Activated naive CD8-positive, alpha-beta T cell treated with anti-CD3 and anti-CD28 coated beads, Interleukin-2, amount 50 U/mL, for 24 hours (primary cell): Measurements from ENCODE around the gene CFAP99.
"Not testable (repeated sequence)": the region's sequence is repeated elsewhere in the genome, so short reads cannot be mapped to it uniquely, and the experiment has no call there.

Experiments used
- ATAC-seq: fragments of 150-1000 bp; cut with Tn5 transposase; one replicate; pipeline ENCODE4 v1.10.0; 2021
- DNase-seq: peaks from one replicate; pipeline ENCODE4 v3.0.0; 2021
- H3K27ac Mint-ChIP-seq: one replicate; pipeline ENCODE4 v1.8.0; 2021; ENCODE audit warnings: mild to moderate bottlenecking, mixed read lengths
- H3K27me3 Mint-ChIP-seq: one replicate; pipeline ENCODE4 v1.8.0; 2021; ENCODE audit warnings: mixed read lengths
- H3K36me3 Mint-ChIP-seq: one replicate; pipeline ENCODE4 v1.8.0; 2021; ENCODE audit warnings: low read depth, mixed read lengths
- H3K4me1 Mint-ChIP-seq: one replicate; pipeline ENCODE4 v1.8.0; 2021; ENCODE audit warnings: mixed read lengths
- H3K4me3 Mint-ChIP-seq: one replicate; pipeline ENCODE4 v1.8.0; 2021; ENCODE audit warnings: mild to moderate bottlenecking, moderate library complexity, mixed read lengths
- H3K9me3 Mint-ChIP-seq: one replicate; pipeline ENCODE4 v1.8.0; 2021; ENCODE audit warnings: mixed read lengths

CFAP99 gene

DNA sequence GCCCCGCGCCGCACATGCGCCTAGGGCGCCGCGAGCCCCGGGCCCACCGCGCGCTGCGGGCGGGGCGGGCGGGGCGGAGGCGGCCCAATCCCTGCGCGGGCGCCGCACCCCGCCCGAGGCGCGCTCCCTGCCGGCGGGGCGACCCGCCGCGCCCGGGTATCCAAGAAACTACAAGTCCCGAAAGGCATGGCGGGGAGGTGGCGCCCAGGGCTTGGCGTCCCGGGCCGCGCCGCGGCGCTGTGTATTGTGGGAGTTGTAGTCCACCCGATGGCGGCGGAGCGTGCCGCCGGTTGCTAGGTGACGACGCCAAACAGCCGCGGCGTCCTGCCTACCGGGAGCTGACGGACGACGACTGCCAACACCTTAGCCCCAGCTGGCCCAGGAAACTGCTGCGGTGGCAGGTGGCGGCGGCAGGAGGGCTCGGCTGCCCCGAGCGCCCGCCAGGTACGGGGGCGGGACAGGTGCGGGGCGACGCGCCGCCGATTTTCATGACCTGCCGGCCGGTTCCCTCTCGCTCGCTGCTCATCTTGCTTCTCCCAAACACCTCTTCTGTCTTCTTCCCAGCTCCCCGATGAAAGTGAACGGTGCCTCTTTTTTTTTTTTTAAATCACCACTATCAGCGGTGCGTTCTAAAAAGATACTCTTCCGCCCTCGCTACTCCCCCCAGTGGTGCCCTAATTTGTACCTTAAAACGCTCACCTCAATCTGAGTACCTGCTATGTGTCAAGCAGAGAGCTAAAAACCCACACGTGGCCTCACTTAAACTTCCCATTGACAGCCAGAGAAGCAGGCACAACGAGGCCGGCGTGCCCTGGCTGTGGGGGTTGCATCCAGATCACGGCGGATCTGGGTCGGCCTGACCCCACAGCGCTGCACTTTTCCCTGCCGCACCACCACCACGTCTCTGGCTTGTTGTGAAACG is at the start of gene CFAP99:
TSS of gene CFAP99 (plus strand) at position 306 of the 922 bp plus-strand sequence.
- Mint-ChIP-seq H3K27me3 (peaks cover 57% of the 10 kb centered on the region), H3K27ac (peak within 1 kb of the TSS; percentile 37), H3K9me3 (no peaks in the 10 kb centered on the region), H3K36me3 (no peaks in the 10 kb centered on the region), H3K4me3 (peak within 1 kb of the TSS; percentile 78), H3K4me1 (peaks cover 39% of the 10 kb centered on the region)
- ATAC-seq (peak; percentile 97), DNase-seq (peak; percentile 97)

DNA sequence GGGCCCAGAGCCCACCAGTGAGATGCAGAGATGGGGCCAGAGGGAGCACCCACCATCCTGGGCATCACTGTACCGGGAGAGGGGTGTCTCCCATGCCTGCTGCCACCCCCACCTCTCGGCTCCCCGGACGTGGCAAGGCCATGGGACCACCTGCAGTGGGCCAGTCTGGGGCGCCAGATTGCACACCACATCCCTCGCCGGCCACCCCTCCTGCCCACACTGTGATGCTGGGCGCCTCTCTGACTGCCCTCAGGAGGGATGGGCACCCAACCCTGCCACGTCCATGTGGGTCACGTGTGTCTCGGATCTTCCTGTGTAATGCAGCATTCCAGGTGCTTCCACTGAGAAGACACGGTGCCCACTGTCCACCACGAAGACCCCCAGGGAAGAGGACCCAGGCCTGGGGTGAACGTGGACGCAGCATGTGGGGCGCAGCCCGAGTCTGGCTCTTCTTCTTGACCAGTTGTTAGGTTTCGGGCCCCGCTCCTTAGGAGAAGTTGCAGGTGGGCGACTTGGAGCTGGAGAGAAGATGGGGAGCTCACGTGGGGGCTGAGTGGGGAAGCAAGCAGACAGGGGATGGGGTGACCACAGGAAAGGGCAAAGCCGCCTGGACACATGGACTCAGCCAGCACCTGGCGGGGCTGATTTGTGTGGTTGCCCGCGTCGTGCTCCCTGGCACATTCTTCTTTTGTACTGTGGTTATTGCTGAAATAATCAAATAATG is 48.0 kb upstream of the CFAP99 start:
- H3K4me1 Mint-ChIP-seq, result no peaks in the 10 kb centered on the region
- H3K36me3 Mint-ChIP-seq, result no peaks in the 10 kb centered on the region
- no peaks in the 10 kb centered on the region for H3K9me3 Mint-ChIP-seq
- H3K27me3 Mint-ChIP-seq, result no peaks in the 10 kb centered on the region
- H3K27ac Mint-ChIP-seq, result no peak overlapping the region
- DNase-seq, result no peak
- ATAC-seq, result peak; percentile 26
- no peak overlapping the region for H3K4me3 Mint-ChIP-seq

DNA sequence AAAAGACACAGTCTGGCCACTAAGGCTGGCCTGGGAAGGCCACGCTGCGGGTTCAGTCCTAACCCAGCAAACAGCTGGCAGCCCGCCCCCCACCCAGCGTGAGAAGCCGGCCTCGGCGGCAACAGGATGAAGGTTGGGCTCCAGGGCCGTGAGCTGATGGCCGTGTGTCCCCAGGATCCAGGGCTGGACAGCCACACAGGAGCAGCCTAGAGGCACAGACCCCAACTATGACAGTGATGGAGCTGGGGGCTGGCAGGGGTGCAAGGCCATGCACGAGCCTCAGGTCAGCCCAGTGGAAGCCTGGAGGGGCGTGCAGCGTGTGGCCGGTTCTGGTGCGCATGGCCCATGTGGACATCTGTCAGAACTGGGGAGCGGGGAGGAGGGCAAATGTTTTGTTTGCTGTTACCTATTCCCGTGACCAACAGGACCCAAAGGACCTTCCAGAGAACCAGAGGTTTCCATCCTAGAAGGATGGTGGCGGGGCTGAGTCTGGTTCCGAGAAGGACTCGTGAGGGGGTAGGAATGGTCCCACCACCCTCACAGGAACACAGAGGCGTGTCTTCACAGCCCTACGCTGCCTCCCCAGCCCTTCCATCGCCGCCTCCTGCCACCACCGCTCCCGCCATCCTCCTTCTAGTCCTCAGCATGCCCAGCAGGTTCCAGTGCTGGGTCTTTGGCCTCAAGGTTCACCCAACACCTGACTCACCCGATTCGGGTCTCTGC is 46.8 kb upstream of the CFAP99 start:
- Mint-ChIP-seq H3K27me3 (no peaks in the 10 kb centered on the region), H3K36me3 (no peaks in the 10 kb centered on the region), H3K4me1 (no peaks in the 10 kb centered on the region), H3K9me3 (no peaks in the 10 kb centered on the region), H3K4me3 (no peak overlapping the region), H3K27ac (no peak overlapping the region)
- ATAC-seq (no peak), DNase-seq (no peak)

DNA sequence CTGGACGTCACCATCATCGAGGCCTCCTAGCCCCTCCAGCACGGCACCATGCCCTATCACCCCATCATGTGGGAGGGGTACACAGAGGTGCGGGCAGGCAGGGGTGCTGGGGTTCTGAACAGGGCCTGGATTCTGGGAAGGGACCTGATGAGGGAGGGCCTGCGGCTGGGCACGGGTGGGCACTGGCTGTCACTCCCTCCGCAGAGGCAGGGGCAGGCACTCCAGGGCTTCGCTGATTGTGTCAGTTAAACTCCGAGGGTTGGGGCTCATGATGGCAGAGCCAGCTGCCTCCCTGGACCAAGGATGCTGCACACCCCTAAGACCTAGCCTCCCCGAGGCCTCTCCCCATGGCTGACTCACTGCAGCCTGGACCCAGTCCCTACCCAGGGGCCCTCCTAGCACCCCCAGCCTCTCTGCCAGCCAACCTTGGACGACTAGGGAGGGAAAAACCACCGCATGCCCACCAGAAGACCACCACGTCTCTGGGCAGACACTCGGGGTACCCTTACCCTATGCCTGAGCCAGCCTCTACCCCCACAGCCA is 46.2 kb upstream of the CFAP99 start:
- no peaks in the 10 kb centered on the region for H3K27me3 Mint-ChIP-seq
- H3K27ac Mint-ChIP-seq, result no peak overlapping the region
- DNase-seq, result no peak
- no peaks in the 10 kb centered on the region for H3K4me1 Mint-ChIP-seq
- no peaks in the 10 kb centered on the region for H3K9me3 Mint-ChIP-seq
- no peak for ATAC-seq
- no peak overlapping the region for H3K4me3 Mint-ChIP-seq
- no peaks in the 10 kb centered on the region for H3K36me3 Mint-ChIP-seq

DNA sequence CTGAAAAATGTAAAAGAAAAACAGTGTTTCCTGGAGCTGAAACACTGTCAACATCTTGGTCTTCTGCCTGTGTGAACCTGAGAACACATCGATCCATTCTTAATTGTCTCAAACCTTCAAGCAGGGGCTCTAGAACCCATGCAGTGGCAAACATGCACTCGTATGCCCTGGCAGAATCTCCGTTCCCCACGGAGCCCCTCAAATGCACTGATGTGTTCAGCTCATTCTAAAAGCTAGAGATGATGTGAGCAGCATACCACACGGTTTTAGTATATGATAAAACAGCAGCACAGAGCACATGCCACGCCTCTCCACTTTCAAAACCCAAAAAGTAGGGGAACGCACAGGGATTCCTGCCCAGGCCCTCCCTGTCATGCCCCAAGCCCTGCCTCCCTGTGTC is 45.2 kb upstream of the CFAP99 start:
- H3K27me3 Mint-ChIP-seq, result no peaks in the 10 kb centered on the region
- no peak overlapping the region for H3K27ac Mint-ChIP-seq
- no peaks in the 10 kb centered on the region for H3K36me3 Mint-ChIP-seq
- H3K4me3 Mint-ChIP-seq, result no peak overlapping the region
- H3K4me1 Mint-ChIP-seq, result no peaks in the 10 kb centered on the region
- DNase-seq (no peak), ATAC-seq (no peak)
- H3K9me3 Mint-ChIP-seq, result no peaks in the 10 kb centered on the region

DNA sequence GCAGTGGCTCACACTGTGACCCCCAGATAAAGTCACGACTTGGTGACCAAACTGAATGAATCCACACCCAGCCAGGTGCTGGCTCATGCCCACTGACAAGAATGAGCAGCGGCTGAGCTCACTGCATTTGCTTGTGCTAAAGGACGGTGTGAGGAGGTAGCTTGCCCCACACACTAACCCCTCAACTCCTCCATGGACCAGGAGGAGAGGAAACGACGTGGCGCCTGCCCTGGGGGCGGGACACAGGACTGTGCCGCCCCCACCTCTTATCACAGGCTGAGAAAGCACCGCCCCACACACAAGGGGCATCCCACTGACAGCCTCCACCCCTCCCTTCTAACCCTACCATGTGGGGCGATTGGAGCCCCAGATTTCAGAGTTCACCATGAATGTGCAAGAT is 43.3 kb upstream of the CFAP99 start:
- ATAC-seq (no peak), DNase-seq (no peak)
- H3K4me1 Mint-ChIP-seq, result no peaks in the 10 kb centered on the region
- no peak overlapping the region for H3K27ac Mint-ChIP-seq
- H3K4me3 Mint-ChIP-seq, result no peak overlapping the region
- no peaks in the 10 kb centered on the region for H3K27me3 Mint-ChIP-seq
- H3K36me3 Mint-ChIP-seq, result no peaks in the 10 kb centered on the region
- H3K9me3 Mint-ChIP-seq, result no peaks in the 10 kb centered on the region

DNA sequence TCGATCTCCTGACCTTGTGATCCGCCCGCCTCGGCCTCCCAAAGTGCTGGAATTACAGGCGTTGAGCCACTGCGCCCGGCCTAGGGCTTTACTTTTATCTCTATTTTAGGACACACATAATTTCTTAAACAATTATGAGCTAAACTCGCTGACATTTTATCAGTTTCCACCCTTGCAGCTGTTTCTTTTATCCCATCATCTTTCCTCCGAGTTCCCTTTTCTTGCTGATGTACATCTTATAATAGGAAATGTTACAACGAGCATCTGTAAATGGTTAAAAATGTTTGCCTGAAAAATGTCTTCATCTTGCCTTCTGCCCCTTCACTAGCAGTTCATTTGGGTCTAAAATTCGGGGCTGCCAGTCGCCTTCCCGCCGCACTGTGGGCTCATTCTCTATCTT is 41.5 kb upstream of the CFAP99 start:
- H3K36me3 Mint-ChIP-seq, result no peaks in the 10 kb centered on the region
- no peaks in the 10 kb centered on the region for H3K4me1 Mint-ChIP-seq
- ATAC-seq, result no peak
- H3K27ac Mint-ChIP-seq, result no peak overlapping the region
- no peaks in the 10 kb centered on the region for H3K27me3 Mint-ChIP-seq
- H3K4me3 Mint-ChIP-seq, result no peak overlapping the region
- no peaks in the 10 kb centered on the region for H3K9me3 Mint-ChIP-seq
- DNase-seq, result no peak

DNA sequence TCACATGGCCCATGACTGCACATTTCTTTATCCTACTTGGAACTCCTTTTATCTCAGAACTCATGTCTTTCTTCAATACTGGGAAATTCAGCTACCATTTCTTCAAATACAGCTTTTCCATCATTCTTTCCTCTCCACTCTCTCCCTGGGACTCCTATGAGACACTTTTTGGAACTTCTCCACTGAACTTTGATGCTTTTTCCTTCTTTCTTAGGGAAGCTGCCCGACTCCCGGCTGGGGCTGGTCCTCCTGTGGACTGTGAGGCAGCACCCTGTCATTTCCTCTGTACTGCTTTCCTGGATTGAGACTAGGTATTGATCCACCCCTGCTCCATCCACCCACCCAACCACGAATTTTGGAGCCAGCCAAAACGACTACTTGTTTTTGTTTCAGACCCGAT is 40.4 kb upstream of the CFAP99 start:
- Mint-ChIP-seq H3K27ac (no peak overlapping the region), H3K36me3 (no peaks in the 10 kb centered on the region)
- no peak for ATAC-seq

DNA sequence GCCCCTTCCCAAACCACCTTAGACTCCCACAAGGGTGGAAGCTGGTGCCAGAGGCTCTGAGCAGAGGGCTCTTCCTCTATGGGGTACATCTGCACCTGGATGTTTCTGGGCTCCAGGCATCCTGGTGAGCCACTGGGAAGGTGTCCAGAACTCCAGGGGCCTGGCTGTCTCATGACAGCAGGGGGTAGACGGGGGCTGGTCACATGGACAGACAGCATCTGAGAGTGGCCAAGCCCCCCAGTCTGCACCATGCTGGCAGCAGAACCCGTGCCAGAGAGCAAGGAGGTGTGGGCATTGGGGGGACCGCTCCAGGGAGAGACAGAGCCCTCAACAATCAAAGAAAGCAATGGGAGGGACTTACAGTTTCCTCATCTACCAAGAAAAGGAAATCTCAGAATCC is 39.9 kb upstream of the CFAP99 start:
- no peak for DNase-seq
- no peak for ATAC-seq
- Mint-ChIP-seq H3K4me3 (no peak overlapping the region), H3K27ac (no peak overlapping the region), H3K27me3 (no peaks in the 10 kb centered on the region), H3K36me3 (no peaks in the 10 kb centered on the region), H3K9me3 (no peaks in the 10 kb centered on the region), H3K4me1 (peaks cover 11% of the 10 kb centered on the region)

More for the DNA sequence above, 40.4 kb upstream of the CFAP99 start:
- no peaks in the 10 kb centered on the region for H3K27me3 Mint-ChIP-seq
- H3K4me1 Mint-ChIP-seq, result peaks cover 9% of the 10 kb centered on the region
- H3K9me3 Mint-ChIP-seq, result no peaks in the 10 kb centered on the region
- no peak overlapping the region for H3K4me3 Mint-ChIP-seq
- no peak for DNase-seq

DNA sequence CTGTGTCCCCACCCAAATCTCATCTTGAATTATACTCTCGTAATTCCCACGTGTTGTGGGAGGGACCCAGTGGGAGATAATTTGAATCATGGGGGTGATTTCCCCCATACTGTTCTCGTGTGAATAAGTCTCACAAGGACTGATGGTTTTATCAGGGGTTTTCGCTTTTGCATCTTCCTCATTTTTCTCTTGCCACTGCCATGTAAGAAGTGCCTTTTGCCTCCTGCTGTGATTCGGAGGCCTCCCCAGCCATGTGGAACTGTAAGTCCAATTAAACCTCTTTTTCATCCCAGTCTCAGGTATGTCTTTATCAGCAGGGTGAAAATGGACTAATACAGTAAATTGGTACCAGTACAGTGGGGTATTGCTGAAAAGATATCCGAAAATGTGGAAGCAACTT is 38.2 kb upstream of the CFAP99 start:
- not testable (repeated sequence) for DNase-seq, H3K27ac Mint-ChIP-seq, ATAC-seq, H3K9me3 Mint-ChIP-seq, H3K4me3 Mint-ChIP-seq, H3K36me3 Mint-ChIP-seq, H3K27me3 Mint-ChIP-seq
- peaks cover 11% of the 10 kb centered on the region for H3K4me1 Mint-ChIP-seq

DNA sequence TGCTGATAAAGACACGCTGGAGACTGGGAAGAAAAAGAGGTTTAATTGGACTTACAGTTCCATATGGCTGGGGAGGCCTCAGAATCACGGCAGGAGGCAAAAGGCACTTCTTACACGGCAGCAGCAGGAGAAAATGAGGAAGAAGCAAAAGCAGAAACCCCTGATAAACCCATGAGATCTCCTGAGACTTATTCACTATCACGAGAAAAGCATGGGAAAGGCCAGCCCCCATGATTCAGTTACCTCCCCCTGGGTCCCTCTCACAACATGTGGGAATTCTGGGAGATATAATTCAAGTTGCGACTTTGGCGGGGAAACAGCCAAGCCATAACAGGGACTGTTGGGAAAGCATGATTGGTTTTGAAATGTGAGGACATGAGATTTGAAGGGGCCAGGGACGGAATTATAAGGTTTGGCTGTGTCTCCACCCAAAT is 36.0 kb upstream of the CFAP99 start:
- H3K4me1 Mint-ChIP-seq, result peaks cover 11% of the 10 kb centered on the region
- not testable (repeated sequence) for H3K9me3 Mint-ChIP-seq, H3K27me3 Mint-ChIP-seq, H3K36me3 Mint-ChIP-seq, DNase-seq, H3K4me3 Mint-ChIP-seq, ATAC-seq, H3K27ac Mint-ChIP-seq

DNA sequence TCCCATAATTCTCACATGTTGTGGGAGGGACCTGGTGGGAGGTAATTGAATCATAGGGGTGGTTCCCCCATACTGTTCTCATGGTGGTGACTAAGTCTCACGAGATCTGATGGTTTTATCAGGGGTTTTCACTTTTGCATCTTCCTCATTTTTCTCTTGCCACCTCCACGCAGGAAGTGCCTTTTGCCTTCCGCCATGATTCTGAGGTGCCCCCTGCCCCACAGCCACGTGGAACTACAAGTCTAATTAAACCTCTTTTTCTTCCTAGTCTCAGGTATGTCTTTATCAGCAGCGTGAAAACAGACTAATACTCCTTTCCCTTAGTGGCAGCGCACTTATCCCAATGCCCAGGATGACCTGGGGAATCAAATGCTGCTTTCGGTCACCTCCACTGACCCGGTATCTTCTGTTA is 35.5 kb upstream of the CFAP99 start:
- H3K4me1 Mint-ChIP-seq, result peaks cover 11% of the 10 kb centered on the region
- not testable (repeated sequence) for DNase-seq, H3K9me3 Mint-ChIP-seq, H3K27me3 Mint-ChIP-seq, H3K36me3 Mint-ChIP-seq, H3K4me3 Mint-ChIP-seq, H3K27ac Mint-ChIP-seq, ATAC-seq

DNA sequence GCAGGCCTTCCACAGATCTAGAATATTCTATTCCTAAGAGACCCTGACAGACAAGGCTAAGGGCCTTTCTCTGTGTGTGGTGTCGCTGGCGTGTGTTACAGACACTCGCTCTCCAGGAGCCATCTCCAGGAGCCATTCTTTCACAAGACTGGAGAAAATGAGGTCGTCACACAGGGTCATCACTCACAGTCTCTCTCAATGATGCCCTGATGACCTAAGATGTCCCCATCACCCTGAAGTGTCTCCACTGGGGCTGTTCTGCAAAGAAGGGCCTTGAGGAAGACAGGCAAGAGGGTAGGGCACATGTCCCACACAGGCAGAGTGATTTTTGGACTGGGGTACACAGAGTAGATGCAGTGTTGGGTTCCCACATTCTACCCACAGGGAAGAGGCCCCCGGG is 35.0 kb upstream of the CFAP99 start:
- Mint-ChIP-seq H3K9me3 (no peaks in the 10 kb centered on the region), H3K27ac (no peak overlapping the region), H3K36me3 (no peaks in the 10 kb centered on the region), H3K27me3 (no peaks in the 10 kb centered on the region), H3K4me1 (peaks cover 11% of the 10 kb centered on the region), H3K4me3 (no peak overlapping the region)
- DNase-seq (no peak), ATAC-seq (no peak)

DNA sequence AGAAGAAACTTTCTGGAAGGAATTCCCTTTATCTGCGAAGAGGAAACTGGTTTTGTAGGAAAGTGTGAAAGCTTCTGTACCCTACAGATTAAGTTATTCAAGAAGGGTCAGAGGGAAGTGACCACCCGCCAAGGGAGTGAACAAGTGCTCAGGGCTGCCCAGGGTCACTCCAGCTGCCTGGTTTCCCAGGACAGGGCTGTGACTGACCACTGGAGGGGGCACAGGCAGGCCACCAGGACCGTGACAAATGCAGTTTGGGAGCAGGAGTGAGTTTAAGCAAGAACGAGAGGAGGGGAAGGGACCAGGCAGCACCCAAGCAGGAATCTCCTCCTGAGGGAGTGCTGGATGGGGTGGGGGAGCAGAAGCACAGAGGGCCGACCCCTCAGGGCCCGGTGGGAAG is 34.5 kb upstream of the CFAP99 start:
- no peak overlapping the region for H3K27ac Mint-ChIP-seq
- peaks cover 11% of the 10 kb centered on the region for H3K4me1 Mint-ChIP-seq
- no peaks in the 10 kb centered on the region for H3K36me3 Mint-ChIP-seq
- no peak overlapping the region for H3K4me3 Mint-ChIP-seq
- ATAC-seq (no peak), DNase-seq (no peak)
- H3K27me3 Mint-ChIP-seq, result no peaks in the 10 kb centered on the region
- no peaks in the 10 kb centered on the region for H3K9me3 Mint-ChIP-seq
